ENCODE data around the gene ARID3C.

The ARID3C gene

DNA sequence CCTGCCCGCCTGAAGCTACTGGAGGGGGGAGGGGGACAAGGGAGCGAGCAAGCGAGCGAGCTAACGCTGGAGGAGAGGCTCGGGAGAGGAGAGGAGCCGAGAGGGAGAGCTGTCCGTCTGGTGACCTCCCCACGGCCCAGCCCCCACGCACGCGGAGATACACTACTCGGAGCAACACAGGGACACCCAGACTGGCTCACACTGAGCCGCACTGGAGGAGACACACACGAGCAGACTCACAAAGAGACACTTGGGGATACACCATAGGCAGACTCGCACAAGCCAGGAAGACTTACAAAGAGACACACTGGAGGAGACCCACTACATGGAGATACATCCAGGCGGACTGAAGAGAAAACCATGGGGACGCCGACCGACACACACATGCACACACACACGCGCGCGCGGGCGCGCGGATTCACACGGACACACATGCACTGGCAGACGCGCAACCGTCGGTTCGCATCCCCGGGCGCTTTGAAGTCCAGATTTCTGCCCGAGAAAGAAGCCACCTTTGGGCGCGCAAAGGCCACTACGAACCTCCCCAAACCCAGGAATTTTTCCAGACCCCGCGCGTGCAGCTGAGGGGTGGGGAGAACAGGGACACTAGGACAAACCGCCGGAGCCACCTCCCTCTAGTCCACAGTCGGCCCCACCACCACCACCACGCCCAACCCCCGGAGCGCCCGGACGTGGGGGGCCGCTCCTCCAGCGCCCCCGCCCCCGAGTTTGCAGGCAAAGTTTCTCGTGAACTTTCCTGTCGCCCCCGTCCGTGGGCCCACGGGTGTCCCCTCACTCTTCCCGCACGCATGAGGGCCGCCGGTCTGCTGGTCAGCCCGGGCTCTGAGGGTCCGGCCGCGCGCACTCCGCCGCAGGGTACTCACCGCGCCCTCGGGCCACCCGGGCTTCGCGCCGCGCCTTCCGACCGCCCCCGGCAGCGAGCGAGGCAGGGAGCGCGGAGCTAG, 39.9 kb downstream of the ARID3C start:
- CTCF ChIA-PET, result interaction anchor here (0.7 kb wide), 1 partner anchor 262 kb away, joined by 3 read pairs; no protein-coding TSS in a partner anchor
- no peak for DNase-seq (ENCODE audit: extremely low spot score)
- TF ChIP-seq ARNT (IDR thresholded peaks at IDR 0.05) (no peak), FOXA1 (IDR thresholded peaks at IDR 0.05) (no peak), CTBP1 (IDR thresholded peaks at IDR 0.05; ENCODE audit: borderline replicate concordance) (no peak), TARDBP (IDR thresholded peaks at IDR 0.05) (no peak), HDGF (IDR thresholded peaks at IDR 0.05; ENCODE audit: borderline replicate concordance) (no peak), L3MBTL2 (conservative IDR thresholded peaks at IDR 0.05) (no peak), SP1 (IDR thresholded peaks at IDR 0.05) (no peak), NFRKB (IDR thresholded peaks at IDR 0.05) (no peak), ELF4 (IDR thresholded peaks at IDR 0.05) (no peak), FOXK2 (IDR thresholded peaks at IDR 0.05) (no peak), ZNF384 (IDR thresholded peaks at IDR 0.05) (no peak), FOXM1 (IDR thresholded peaks at IDR 0.05; ENCODE audit: borderline replicate concordance) (no peak), BHLHE40 (IDR thresholded peaks at IDR 0.05; ENCODE audit: borderline replicate concordance) (no peak), LEF1 (IDR thresholded peaks at IDR 0.05; ENCODE audit: borderline replicate concordance) (no peak), SUZ12 (IDR thresholded peaks at IDR 0.05) (no peak)
- TF ChIP-seq, protein P1, sequence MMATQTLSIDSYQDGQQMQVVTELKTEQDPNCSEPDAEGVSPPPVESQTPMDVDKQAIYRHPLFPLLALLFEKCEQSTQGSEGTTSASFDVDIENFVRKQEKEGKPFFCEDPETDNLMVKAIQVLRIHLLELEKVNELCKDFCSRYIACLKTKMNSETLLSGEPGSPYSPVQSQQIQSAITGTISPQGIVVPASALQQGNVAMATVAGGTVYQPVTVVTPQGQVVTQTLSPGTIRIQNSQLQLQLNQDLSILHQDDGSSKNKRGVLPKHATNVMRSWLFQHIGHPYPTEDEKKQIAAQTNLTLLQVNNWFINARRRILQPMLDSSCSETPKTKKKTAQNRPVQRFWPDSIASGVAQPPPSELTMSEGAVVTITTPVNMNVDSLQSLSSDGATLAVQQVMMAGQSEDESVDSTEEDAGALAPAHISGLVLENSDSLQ (IDR thresholded peaks at IDR 0.05), result no peak
- POLR2A ChIA-PET, result interaction anchor here (1.5 kb wide), 1 partner anchor 10 kb away, joined by 5 read pairs; no protein-coding TSS in a partner anchor

DNA sequence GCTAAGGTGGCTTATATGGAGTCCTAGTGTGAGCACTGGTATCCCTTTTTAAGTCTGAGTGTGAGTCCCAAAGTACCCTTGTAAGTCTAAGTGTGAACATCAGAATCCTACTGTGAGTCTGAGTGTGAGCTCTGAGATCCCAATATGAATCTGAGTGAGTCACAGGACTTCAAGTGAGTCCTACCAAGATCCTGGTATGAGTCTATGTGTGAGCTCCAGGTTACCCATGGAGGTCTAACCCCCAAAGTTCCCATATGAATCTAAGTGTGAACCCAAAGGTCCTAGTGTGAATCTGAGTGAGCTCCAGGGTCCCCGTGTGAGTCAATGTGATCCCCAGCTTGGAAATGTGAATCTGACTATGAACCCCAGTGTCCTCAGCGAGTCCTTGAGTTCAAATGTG, 41.6 kb downstream of the ARID3C start:
- POLR2A ChIA-PET, result no interaction called here
- CTCF ChIA-PET, result interaction anchor here (0.7 kb wide), 1 partner anchor 15 kb away, joined by 3 read pairs; no protein-coding TSS in a partner anchor
- TF ChIP-seq SUZ12 (IDR thresholded peaks at IDR 0.05) (no peak), LEF1 (IDR thresholded peaks at IDR 0.05; ENCODE audit: borderline replicate concordance) (no peak), ZNF384 (IDR thresholded peaks at IDR 0.05) (no peak), SP1 (IDR thresholded peaks at IDR 0.05) (no peak), BHLHE40 (IDR thresholded peaks at IDR 0.05; ENCODE audit: borderline replicate concordance) (no peak), FOXA1 (IDR thresholded peaks at IDR 0.05) (no peak), TARDBP (IDR thresholded peaks at IDR 0.05) (no peak), NFRKB (IDR thresholded peaks at IDR 0.05) (no peak)
- TF ChIP-seq, protein P1 (IDR thresholded peaks at IDR 0.05), result no peak

DNA sequence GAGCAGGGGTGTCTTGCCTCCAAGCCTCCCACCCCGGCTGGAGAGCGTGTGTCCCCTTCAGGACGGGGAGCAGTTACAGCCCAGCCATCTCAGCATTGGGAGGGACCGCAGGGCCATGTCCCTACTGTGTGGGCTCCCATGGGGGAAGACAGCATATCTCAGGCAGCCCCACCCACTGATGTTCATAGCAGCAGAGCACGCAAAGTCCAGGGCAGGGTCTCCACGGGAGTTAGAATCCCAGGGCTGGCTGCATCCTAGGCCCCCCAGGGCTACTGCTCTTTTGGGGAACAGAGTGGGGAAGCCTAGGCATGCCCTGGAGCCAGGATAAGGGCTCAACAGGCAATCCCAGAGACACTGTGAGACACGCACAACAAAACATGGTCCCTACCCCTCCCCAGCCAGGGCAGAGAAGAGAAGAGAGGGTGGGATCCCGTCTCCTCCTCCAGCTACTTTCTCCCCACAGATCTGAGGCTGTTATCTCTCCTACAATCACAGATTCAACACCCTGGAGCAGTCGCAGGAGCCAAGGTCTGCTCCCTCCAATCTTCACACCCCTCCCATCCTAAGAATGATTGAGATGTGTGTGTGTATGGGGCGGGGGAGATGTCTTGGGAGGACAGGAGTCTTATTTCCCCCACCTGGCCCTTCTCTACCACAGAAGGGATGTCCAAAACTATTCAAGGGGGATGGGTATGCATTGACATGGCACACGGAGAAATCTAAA, 42.8 kb downstream of the ARID3C start:
- DNase-seq (ENCODE audit: extremely low spot score), result no peak
- ChIA-PET POLR2A (no interaction called here), CTCF (interaction anchor here (1.1 kb wide), 1 partner anchor 48 kb away, joined by 3 read pairs; no protein-coding TSS in a partner anchor)
- TF ChIP-seq, protein P1 (IDR thresholded peaks at IDR 0.05), result no peak
- TF ChIP-seq L3MBTL2 (conservative IDR thresholded peaks at IDR 0.05), result no peak
- TF ChIP-seq FOXK2 (IDR thresholded peaks at IDR 0.05), result no peak
- no peak for TF ChIP-seq LEF1 (IDR thresholded peaks at IDR 0.05; ENCODE audit: borderline replicate concordance)
- TF ChIP-seq NFRKB (IDR thresholded peaks at IDR 0.05), result no peak
- TF ChIP-seq ELF4 (IDR thresholded peaks at IDR 0.05), result no peak
- no peak for TF ChIP-seq HDGF (IDR thresholded peaks at IDR 0.05; ENCODE audit: borderline replicate concordance)
- TF ChIP-seq ZNF384 (IDR thresholded peaks at IDR 0.05), result no peak
- no peak for TF ChIP-seq CTBP1 (IDR thresholded peaks at IDR 0.05; ENCODE audit: borderline replicate concordance)
- TF ChIP-seq SUZ12 (IDR thresholded peaks at IDR 0.05), result no peak
- no peak for TF ChIP-seq TARDBP (IDR thresholded peaks at IDR 0.05)
- no peak for TF ChIP-seq FOXM1 (IDR thresholded peaks at IDR 0.05; ENCODE audit: borderline replicate concordance)
- TF ChIP-seq ARNT (IDR thresholded peaks at IDR 0.05), result no peak
- no peak for TF ChIP-seq SP1 (IDR thresholded peaks at IDR 0.05)
- TF ChIP-seq FOXA1 (IDR thresholded peaks at IDR 0.05), result no peak
- no peak for TF ChIP-seq BHLHE40 (IDR thresholded peaks at IDR 0.05; ENCODE audit: borderline replicate concordance)

More for the DNA sequence above, 41.6 kb downstream of the ARID3C start:
- no peak for DNase-seq (ENCODE audit: extremely low spot score)

DNA sequence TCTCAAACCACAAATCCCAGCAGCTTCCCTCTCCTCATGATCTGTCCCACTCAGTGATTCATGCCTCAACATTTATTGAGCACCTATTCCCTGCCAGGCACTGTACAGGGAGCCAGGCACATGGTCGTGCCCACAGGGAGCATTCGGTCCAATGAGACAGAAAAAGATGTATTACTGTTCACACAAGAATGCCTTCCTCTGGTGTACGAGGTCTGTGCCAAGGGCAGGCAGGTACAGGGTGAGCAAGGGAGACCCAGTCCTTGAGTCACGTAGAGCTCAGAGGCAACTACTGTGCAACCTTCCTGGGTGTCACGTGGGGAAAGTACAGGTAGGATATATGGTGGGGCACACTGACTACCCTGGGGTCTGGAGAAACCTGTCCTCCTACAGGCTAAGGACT, 43.9 kb downstream of the ARID3C start:
- POLR2A ChIA-PET, result interaction anchor here (0.7 kb wide), 1 partner anchor 31 kb away, joined by 3 read pairs; no protein-coding TSS in a partner anchor

More for the DNA sequence above, 43.9 kb downstream of the ARID3C start:
- TF ChIP-seq SP1 (IDR thresholded peaks at IDR 0.05) (no peak), FOXM1 (IDR thresholded peaks at IDR 0.05; ENCODE audit: borderline replicate concordance) (no peak), FOXA1 (IDR thresholded peaks at IDR 0.05) (no peak), CTBP1 (IDR thresholded peaks at IDR 0.05; ENCODE audit: borderline replicate concordance) (no peak), ARNT (IDR thresholded peaks at IDR 0.05) (no peak), L3MBTL2 (conservative IDR thresholded peaks at IDR 0.05) (no peak), ZNF384 (IDR thresholded peaks at IDR 0.05) (no peak), LEF1 (IDR thresholded peaks at IDR 0.05; ENCODE audit: borderline replicate concordance) (no peak), BHLHE40 (IDR thresholded peaks at IDR 0.05; ENCODE audit: borderline replicate concordance) (no peak), NFRKB (IDR thresholded peaks at IDR 0.05) (no peak), TARDBP (IDR thresholded peaks at IDR 0.05) (no peak), HDGF (IDR thresholded peaks at IDR 0.05; ENCODE audit: borderline replicate concordance) (no peak), ELF4 (IDR thresholded peaks at IDR 0.05) (no peak), SUZ12 (IDR thresholded peaks at IDR 0.05) (no peak), FOXK2 (IDR thresholded peaks at IDR 0.05) (no peak)
- TF ChIP-seq, protein P1 (IDR thresholded peaks at IDR 0.05), result no peak
- no peak for DNase-seq (ENCODE audit: extremely low spot score)
- CTCF ChIA-PET, result interaction anchor here (1.1 kb wide), 1 partner anchor 49 kb away, joined by 3 read pairs; no protein-coding TSS in a partner anchor

All from HEK293T (cell line).